SK-N-SH treated with all-trans-retinoic acid at 6 μM for 48 hours (cell line): ENCODE results near the gene VRK3.

ENCODE experiments used
- BACH2 ChIP-seq: fragments of 250-450 bp; sonication (Bioruptor Pico); IDR thresholded peaks from 2 replicates; pipeline ENCODE4 v1.9.0; 2021; ENCODE audit warnings: mild to moderate bottlenecking, borderline replicate concordance
- CREB5 ChIP-seq: fragments of 250-450 bp; sonication (Bioruptor Pico); IDR thresholded peaks from 2 replicates; pipeline ENCODE4 v1.5.1; 2020; ENCODE audit warnings: low read depth, mild to moderate bottlenecking, moderate library complexity
- CSRNP3 ChIP-seq: fragments of 250-450 bp; sonication (Bioruptor Pico); IDR thresholded peaks from 2 replicates; pipeline ENCODE4 v1.5.1; 2021; ENCODE audit warnings: mild to moderate bottlenecking, moderate library complexity
- PATZ1 ChIP-seq: fragments of 250-450 bp; sonication (Bioruptor Pico); IDR thresholded peaks from 2 replicates; pipeline ENCODE4 v1.8.0; 2020; ENCODE audit warnings: mild to moderate bottlenecking, moderate library complexity, borderline replicate concordance
- SNAI2 ChIP-seq: fragments of 250-450 bp; sonication (Bioruptor Pico); IDR thresholded peaks from 2 replicates; pipeline ENCODE4 v1.5.0; 2020; ENCODE audit warnings: mild to moderate bottlenecking, moderate library complexity
- TCF4 ChIP-seq: fragments of 250-450 bp; sonication (Bioruptor Pico); IDR thresholded peaks from 2 replicates; pipeline ENCODE4 v1.8.0; 2021; ENCODE audit warnings: mild to moderate bottlenecking, moderate library complexity, borderline replicate concordance
- TSHZ2 ChIP-seq: fragments of 250-450 bp; sonication (Bioruptor Pico); IDR thresholded peaks from 2 replicates; pipeline ENCODE4 v1.5.0; 2020; ENCODE audit warnings: mild to moderate bottlenecking, moderate library complexity
- ZFP3 ChIP-seq: fragments of 250-450 bp; sonication (Bioruptor Pico); IDR thresholded peaks from 2 replicates; pipeline ENCODE4 v1.5.0; 2020; ENCODE audit warnings: mild to moderate bottlenecking, moderate library complexity
- ZFP30 ChIP-seq: fragments of 450-650 bp; formaldehyde crosslinking; IDR thresholded peaks from 2 replicates; pipeline ENCODE4 v1.5.0; 2022; ENCODE audit warnings: mild to moderate bottlenecking, moderate library complexity

GRCh38 chr19:50060107-50060506, 34.9 kb upstream of the VRK3 start:
- TF ChIP-seq BACH2 (no peak), ZFP30 (CRISPR knock-in tag) (no peak), TSHZ2 (no peak), PATZ1 (CRISPR knock-in tag) (no peak), CSRNP3 (CRISPR knock-in tag) (no peak), ZFP3 (CRISPR knock-in tag) (no peak), TCF4 (CRISPR knock-in tag) (no peak), SNAI2 (CRISPR knock-in tag) (no peak), CREB5 (no peak)
